Heart left ventricle (tissue), 16 donors: ENCODE results near the gene JAGN1. TPM values are rescaled to one million over a fixed set of nuclear protein-coding genes. Genes with fewer than 3 reads are reported as not detected.

Experiments
- ATAC-seq, 4 donors: fragments of 200-7000 bp; cut with Tn5 transposase; one replicate each; pipeline ENCODE4 v1.9.1; 2020 to 2022; ENCODE audit warnings: moderate library complexity in 4 of 4, mild to moderate bottlenecking in 3 of 4, moderate number of reproducible peaks in 1 of 4
- DNase-seq, 5 donors: peaks; one replicate each; pipeline ENCODE4 v3.0.0-alpha.2; 2020
- H3K27ac ChIP-seq, 12 donors: fragments of 200-600 bp; sonication (generic) in 4 of 12; one replicate each; pipeline versions ENCODE4 v1.5.0 to v1.8.0; 2016 to 2022; ENCODE audit warnings: mild to moderate bottlenecking in 2 of 12
- H3K27me3 ChIP-seq, 9 donors: fragments of 200-600 bp; sonication (generic) in 2 of 9; one replicate each; pipeline versions ENCODE4 v1.5.1 to v1.8.0; 2016 to 2022; ENCODE audit warnings: mild to moderate bottlenecking in 3 of 9
- H3K36me3 ChIP-seq, 9 donors: fragments of 200-600 bp; sonication (generic) in 2 of 9; one replicate each; pipeline versions ENCODE4 v1.5.0 to v1.8.0; 2018 to 2022; ENCODE audit warnings: mild to moderate bottlenecking in 2 of 9
- H3K4me1 ChIP-seq, 12 donors: fragments of 200-600 bp; sonication (generic) in 4 of 12; one replicate each; pipeline versions ENCODE4 v1.5.0 to v1.8.0; 2016 to 2022; ENCODE audit warnings: mild to moderate bottlenecking in 3 of 12
- H3K4me3 ChIP-seq, 12 donors: fragments of 200-600 bp; sonication (generic) in 4 of 12; one replicate each; pipeline versions ENCODE4 v1.5.0 to v1.8.0; 2017 to 2022; ENCODE audit warnings: mild to moderate bottlenecking in 9 of 12, moderate library complexity in 4 of 12
- H3K9me3 ChIP-seq, 12 donors: fragments of 200-600 bp; sonication (generic) in 4 of 12; one replicate each; pipeline versions ENCODE4 v1.5.0 to v1.8.0; 2016 to 2022; ENCODE audit warnings: mild to moderate bottlenecking in 1 of 12
- CTCF ChIP-seq, 12 donors: fragments of 200-600 bp; sonication (generic) in 4 of 12; IDR thresholded peaks; one replicate each; pipeline versions ENCODE4 v1.5.0 to v1.8.0; 2018 to 2022; ENCODE audit warnings: antibody characterized with exemption in 12 of 12, mild to moderate bottlenecking in 5 of 12
- POLR2A ChIP-seq, 2 donors: fragments of 450-650 bp; IDR thresholded peaks; one replicate each; pipeline ENCODE4 v1.6.1; 2017; ENCODE audit warnings: antibody characterized with exemption in 2 of 2, mild to moderate bottlenecking in 2 of 2, moderate library complexity in 2 of 2
- WGBS, 4 donors: extraction: QIAGEN DNeasy Blood & Tissue Kit in 2 of 4; methylation state at CpG; one replicate each; pipeline versions ENCODE4 v1.1.5 to v1.1.7; 2013 to 2018; 5-methylcytosine and 5-hydroxymethylcytosine counted together
- intact Hi-C, 10 donors: fragments of 100-400 bp; cut with DNase I; formaldehyde crosslinking; loops; one replicate each; pipeline versions ENCODE4 v1.11.1 to v1.14.2; 2022
- polyA plus RNA-seq, 2 donors: library from polyadenylated mRNA; stranded (reverse); fragments of 200-250 nt; gene quantifications; one replicate each; pipeline ENCODE4 v1.2.3, GENCODE V29; 2013
- total RNA-seq, 9 donors: library from RNA; depleted of rRNA in 2 of 9; stranded (reverse); fragments of >200 nt in 2 of 9; fragmentation: NEBNext Ultra II Directional in 3 of 9; extraction: Animal tissue kit (Norgen Biotek cat#: 25700) in 3 of 9; gene quantifications; one replicate each; pipeline versions ENCODE4 v1.1.0 to v1.2.4, GENCODE V29; 2016 to 2023
- donor health status: ischemic (EF 13 %, LVEDD 7.1; RV severe dilation, severe dysfunction).
- donor health status: healthy with polysubstance abuse.
- donor health status: DM: no; HTN: yes; CAD: no.
- donor health status: DM: no; HTN: no; CAD: no.
- donor health status: ischemic (EF 25% LVEDD 6.9; RV normal size, moderate dysfunction).
- donor health status: ischemic (EF 25% LVEDD 5.7; RV mildly dilated, moderate dysfunction).
- donor health status: healthy.
- donor health status: DM: yes; HTN: yes; CAD: no.
- donor health status: ischemic (EF 35%, LVEDD 5.7; RV mildly dilated, moderate dysfunction).
- donor health status: nonischemic (EF 11% LVEDD 7.7; RV severe dilation, severe dysfunction).
- donor health status: DM: yes; HTN: yes; CAD: no.
- donor health status: PGD.
- donor health status: ischemic (EF 29% LVEDD 5.4; RV normal size, mild dysfunction).
- donor health status: nonischemic (EF 23%, LVEDD 6.1; RV moderate dilation, normal function).

JAGN1 gene
- total and polyA plus RNA-seq, 11 donors = 15.1 to 77.3 (median 21.2) TPM

GRCh38 chr3:9915254-9916141 is 25.1 kb downstream of the JAGN1 start:
- TF ChIP-seq POLR2A (IDR thresholded peaks at IDR 0.05) (peak in 1 of 2 donors; percentile 37), CTCF (IDR thresholded peaks at IDR 0.05) (peak in 10 of 12 donors; percentile 8 to 63 (median 40))
- intact Hi-C loops = loop anchor here in 2 of 10 donors (1.0 to 10.0 kb wide), 8 partner anchors 17 to 413 kb away; partner anchors contain the start of genes CRELD1 (in 2 of the 2), ARPC4 (in 1 of the 2), JAGN1 (in 1 of the 2) and RPUSD3 (in 1 of the 2)
- peak; percentile 78 to 86 (median 80) for DNase-seq
- peaks cover 4 to 42% (median 30%) of the 10 kb centered on the region in 12 donors for H3K4me1 ChIP-seq
- H3K4me3 ChIP-seq = peak overlapping the region; percentile 49 to 87 (median 65)
- no peaks in the 10 kb centered on the region for H3K27me3 ChIP-seq
- H3K9me3 ChIP-seq = no peaks in the 10 kb centered on the region
- peak; percentile 42 to 70 (median 66) for ATAC-seq
- WGBS, 4 donors = 0 to 2% (median 0%) methylated on average over 50 to 99 of the region's 99 CpGs
- H3K36me3 ChIP-seq = peaks cover 0 to 13% (median 5%) of the 10 kb centered on the region in 9 donors
- peak overlapping the region; percentile 73 to 96 (median 91) for H3K27ac ChIP-seq

- Histone ChIP-seq H3K27ac (peak overlapping the region; percentile 73 to 96 (median 91)), H3K36me3 (peaks cover 0 to 16% (median 6%) of the 10 kb centered on the region in 9 donors), H3K4me3 (peak overlapping the region; percentile 26 to 87 (median 63)), H3K9me3 (no peaks in the 10 kb centered on the region), H3K4me1 (peaks cover 4 to 42% (median 30%) of the 10 kb centered on the region in 12 donors), H3K27me3 (no peaks in the 10 kb centered on the region)
- intact Hi-C loops = loop anchor here in 2 of 10 donors (1.0 to 10.0 kb wide), 7 partner anchors 16 to 414 kb away; partner anchors contain the start of genes CRELD1 (in 2 of the 2), ARPC4 (in 1 of the 2), JAGN1 (in 1 of the 2) and RPUSD3 (in 1 of the 2)
- peak in 1 of 4 donors; percentile 3 for ATAC-seq
- TF ChIP-seq CTCF (IDR thresholded peaks at IDR 0.05) (no peak), POLR2A (IDR thresholded peaks at IDR 0.05) (no peak)
- WGBS, 4 donors = 45 to 63% (median 57%) methylated on average over 6 to 7 of the region's 7 CpGs
- DNase-seq = no peak
These were observed 25.9 kb downstream of the JAGN1 start for GRCh38 chr3:9916346-9916733.

- intact Hi-C loops = loop anchor here in 2 of 10 donors (1.0 to 10.0 kb wide), 7 partner anchors 16 to 415 kb away; partner anchors contain the start of genes CRELD1 (in 2 of the 2), ARPC4 (in 1 of the 2), JAGN1 (in 1 of the 2) and RPUSD3 (in 1 of the 2)
- ATAC-seq (peak; percentile 89 to 95 (median 90)), DNase-seq (peak; percentile 88 to 92 (median 91))
These were observed 26.6 kb downstream of the JAGN1 start, which contains the start of gene IL17RC for GRCh38 chr3:9916734-9917680. TSS of gene IL17RC (plus strand) at chr3:9917098. CDS start at chr3:9917316, 218 bp downstream.

More at GRCh38 chr3:9916734-9917680, 26.6 kb downstream of the JAGN1 start, which contains the start of gene IL17RC:
- Histone ChIP-seq H3K4me1 (peaks cover 4 to 42% (median 30%) of the 10 kb centered on the region in 12 donors), H3K4me3 (peak within 1 kb of the TSS; percentile 26 to 87 (median 65)), H3K36me3 (peaks cover 0 to 19% (median 8%) of the 10 kb centered on the region in 9 donors), H3K27ac (peak within 1 kb of the TSS; percentile 73 to 96 (median 91)), H3K27me3 (no peaks in the 10 kb centered on the region), H3K9me3 (no peaks in the 10 kb centered on the region)
- WGBS, 4 donors = 4 to 10% (median 7%) methylated on average over 15 to 19 of the region's 19 CpGs
- TF ChIP-seq CTCF (IDR thresholded peaks at IDR 0.05) (peak in 2 of 12 donors; percentile 6), POLR2A (IDR thresholded peaks at IDR 0.05) (peak in 1 of 2 donors; percentile 82)
